GM18909 (cell line): ENCODE measurements around the gene TOP3B.

Experiments used
- ATAC-seq: cut with Tn5 transposase; IDR thresholded peaks from one replicate; pipeline ENCODE4 v1.9.1; 2021; ENCODE audit warnings: mild to moderate bottlenecking; ENCODE audit not compliant: unreplicated experiment, poor library complexity

Gene TOP3B

DNA sequence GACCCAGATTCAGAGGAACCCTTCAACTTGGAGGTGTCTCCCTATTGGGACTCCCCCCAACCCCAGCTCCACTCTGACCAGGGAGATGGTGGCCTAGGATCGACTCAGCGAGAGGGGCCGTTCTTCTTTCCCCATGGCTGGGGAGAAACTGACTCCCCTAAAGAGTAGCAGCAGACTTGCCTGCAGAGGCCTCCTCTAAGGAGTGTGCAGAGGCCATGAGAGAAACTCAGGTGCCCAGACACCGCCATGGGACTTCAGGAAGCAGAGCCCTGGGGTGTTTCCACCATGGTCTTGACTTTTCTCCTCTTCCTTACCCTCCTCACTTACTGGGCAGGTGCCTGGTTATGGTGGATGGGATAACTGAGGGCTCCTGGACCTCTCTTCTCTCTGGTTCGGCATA, 2.6 kb upstream of the TOP3B start:
- ATAC-seq: no peak

DNA sequence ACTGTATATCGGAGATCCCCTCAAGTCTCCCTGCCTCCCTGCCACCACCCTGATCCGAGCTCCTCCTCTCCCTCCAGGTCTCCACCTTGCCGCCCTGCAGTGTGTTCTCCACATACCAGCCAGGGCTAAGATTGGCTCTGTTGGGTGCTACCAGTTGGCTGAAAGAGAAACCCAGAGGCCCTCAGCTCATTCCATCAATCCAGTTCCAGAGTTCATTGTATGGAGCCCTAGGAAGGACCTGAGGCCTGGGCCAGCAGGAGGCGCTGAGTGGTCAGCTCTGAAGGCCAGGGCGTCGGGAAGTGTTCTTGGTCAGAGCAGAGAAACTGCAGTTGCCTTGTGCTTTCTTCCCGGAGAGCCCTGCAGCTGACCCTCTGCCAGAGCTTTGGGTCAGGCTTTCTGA, 2.2 kb upstream of the TOP3B start:
- no peak for ATAC-seq

DNA sequence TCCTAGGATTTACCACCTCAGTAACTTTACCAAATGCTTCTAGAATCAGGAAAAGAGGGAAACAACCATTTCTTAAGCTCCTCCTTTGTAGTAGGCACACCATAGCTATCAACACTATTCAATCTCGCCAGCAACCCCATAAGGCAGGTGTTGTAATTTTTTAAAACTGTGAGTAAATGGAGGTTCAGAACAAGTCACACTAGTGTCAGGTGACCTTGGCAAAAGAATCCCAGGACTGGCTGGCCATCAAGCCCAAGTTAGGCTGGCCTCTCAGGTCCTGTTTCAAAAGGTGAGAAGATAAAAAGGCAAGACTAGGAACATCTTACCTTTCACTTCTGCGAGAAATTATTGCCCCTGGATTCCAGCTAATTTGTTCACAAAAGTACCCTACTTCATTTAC, 713 bp downstream of the TOP3B start:
- ATAC-seq: no peak

DNA sequence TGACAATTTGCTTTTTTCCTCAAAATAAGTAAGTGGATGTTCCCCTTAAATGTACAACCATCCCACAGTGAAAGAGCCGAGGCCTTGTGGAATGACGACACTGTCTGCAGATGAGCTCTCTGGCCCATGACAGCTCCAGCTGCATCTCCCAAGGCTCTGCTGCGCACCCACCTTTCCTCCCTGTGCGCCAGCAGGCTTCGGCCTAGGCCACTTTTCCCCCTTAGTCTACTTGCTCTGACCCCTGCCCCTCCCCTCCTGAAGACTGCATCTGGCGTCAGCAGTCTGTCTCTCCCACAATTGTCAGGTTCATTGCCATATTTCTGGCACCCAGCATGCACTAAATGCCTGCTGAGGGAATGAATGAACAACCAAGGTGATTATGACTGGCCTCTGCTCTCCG, 2.0 kb downstream of the TOP3B start:
- no peak for ATAC-seq

DNA sequence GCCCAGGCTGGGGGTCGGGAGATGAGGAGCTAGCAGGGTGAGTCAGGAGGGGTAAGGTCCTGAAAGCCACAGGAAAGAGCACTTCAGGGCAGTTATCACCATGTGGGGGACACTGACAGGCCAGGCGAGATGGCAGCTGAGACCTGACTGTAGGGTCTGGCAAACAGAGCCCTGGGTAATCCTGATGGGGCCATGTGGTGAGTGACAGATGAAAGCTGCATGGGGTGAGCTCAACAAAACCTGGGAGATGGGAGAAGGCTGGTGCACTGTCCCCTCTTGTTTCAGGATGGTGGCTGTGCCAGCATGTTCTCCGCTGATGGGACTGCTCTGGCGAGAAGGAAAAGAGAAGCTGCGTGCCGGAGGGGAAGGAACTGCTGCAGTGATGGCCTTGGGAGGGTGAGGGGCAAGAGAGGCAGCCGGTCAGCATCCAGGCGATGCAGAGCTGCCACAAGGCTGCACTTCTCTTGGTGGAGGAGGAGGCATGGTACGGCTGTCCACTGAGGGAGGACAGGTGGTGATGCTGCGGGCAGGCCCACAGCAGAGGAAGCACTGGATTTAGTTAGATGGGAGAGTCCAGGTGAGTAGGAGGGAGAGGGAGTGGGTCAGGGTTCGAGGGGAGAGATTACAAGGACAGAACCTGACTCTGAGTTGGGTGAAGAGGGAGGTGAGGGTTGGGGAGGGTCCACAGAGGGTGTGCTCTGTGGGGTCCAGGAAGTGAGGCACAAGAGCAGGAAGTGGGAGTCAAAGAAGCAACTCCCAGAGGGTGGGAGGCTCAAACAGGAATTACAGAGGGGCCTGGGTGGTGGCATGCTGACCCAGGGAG, 3.8 kb downstream of the TOP3B start:
- no peak for ATAC-seq

DNA sequence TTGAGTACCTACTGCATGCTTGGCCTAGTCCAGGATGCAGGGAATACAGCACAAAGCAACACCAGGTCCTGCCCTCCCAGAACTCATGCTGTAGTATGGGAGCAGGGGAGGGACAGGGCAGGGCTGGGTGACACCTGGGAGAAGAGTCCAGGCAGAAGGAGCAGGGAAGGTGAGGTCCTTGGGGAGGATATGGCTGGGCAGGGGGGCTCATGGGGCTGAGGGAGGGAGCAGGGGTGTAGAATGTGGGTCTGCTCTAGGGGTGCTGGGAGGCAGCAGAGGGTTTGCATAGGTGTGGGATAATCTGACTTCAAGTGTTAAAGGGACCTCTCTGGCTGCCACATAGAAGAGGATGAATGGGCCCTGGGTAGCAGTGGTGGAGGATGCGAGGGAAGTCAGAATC, 4.8 kb downstream of the TOP3B start:
- ATAC-seq: no peak

DNA sequence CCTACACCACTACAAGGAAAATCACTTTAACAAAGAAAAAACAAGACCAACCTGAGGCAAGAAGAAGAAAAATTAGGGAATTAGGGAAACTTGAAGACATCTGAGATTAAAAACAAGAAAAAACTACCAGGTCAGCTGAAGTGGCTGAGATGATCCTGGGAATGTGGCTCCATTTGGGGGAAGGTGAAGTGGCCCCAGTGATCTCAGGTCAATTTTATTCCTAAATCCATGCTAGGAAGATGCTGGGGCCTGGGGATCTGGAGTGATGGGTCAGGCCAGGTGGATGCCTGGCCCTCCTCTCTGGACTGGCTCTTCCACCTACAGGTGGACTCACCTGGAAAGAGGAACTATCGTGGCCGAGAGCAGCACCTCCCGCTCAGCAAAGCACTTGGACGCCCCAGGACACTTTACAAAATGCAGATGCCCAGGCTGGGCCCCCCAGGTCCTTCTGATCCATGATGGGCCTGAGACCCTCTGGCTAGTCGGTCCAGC, 6.7 kb downstream of the TOP3B start:
- ATAC-seq: no peak

DNA sequence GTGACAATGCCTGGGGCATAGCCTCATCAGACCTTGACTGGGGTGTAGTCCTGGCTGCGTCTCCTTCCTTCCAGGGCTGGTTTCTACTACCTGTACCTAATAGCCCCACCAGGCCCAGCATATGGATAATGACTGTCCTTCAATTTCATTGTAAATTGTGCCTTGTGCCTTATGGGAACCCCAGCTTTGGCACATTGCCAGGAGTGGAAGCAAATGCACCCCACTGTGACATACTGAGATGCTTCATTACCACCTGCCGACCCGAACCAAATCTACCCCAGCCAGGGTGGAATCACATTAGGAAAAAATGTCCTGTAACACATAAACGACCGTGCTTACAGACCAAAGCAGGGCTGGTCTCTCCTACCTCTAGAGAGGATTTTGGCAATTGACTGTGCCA, 7.3 kb downstream of the TOP3B start:
- ATAC-seq: no peak

DNA sequence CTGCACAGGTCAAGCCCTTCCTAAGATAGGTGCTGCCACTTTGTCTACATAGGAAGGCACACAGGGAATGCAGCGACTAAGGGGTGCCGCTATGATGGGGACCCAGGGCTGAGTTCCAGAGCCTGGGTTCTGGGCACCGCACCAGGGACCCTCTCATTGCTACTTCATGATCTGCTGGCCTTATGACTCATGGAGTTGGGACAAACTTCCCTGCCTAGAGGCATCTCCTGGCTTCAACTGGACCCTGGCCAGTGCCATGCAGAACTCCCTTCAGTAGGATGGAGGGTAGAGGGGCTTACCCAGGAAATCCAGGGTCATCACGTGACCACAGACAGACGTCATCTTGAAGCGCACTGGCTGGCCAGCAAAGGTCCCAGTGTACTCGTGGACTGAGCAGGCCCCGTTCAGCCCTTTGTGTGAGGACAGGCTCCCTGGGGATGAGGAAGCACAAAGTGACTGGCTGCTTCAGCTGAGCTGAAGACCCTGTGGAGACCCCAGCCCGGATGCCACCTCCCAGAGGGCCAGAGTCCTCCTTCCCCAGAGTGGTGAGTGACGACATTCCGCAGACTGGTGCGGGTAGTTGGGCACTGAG, 8.4 kb downstream of the TOP3B start:
- no peak for ATAC-seq

DNA sequence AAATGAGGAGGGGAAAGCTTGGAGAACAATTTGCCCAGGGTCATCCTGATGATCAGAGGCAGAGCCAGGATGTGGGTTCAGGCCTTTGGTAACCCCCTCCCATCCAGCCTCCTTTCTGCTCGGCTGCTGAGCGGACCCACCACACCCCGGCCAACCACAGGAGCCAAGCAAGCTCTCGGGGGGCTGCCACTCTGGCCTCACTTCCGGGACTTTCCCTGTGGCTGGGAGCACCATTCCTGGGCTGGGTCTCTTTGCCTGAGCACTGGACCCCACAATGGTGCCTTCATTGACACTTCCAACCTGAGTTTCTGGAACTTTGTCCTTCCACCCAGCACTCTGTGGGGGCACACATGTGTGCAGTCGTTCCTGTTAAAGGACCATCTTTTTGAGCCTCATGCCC, 9.8 kb downstream of the TOP3B start:
- ATAC-seq: no peak

DNA sequence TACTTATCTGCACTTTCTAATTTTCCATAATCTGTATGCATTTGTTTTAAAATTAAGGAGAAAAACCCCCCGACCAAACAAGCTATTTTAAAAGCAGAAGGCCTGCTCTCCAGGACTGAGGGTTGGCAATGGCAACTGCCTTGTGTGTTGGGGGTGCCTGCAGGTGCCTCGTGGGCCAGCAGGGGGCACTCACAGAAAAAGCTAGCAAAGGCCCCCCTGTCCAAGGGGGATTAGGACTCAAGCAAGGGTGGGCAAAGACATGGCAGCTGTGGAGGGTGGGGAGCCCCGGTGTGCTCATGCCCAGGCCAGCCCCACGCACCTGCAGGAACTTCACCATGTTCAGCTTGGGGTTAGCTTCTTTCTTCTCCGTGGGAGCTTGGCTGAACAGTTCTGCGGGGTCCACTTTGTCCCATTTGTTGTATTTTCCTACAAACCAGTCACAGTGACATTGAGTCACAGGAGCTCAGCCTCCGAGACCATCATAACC, 10.3 kb downstream of the TOP3B start:
- no peak for ATAC-seq

DNA sequence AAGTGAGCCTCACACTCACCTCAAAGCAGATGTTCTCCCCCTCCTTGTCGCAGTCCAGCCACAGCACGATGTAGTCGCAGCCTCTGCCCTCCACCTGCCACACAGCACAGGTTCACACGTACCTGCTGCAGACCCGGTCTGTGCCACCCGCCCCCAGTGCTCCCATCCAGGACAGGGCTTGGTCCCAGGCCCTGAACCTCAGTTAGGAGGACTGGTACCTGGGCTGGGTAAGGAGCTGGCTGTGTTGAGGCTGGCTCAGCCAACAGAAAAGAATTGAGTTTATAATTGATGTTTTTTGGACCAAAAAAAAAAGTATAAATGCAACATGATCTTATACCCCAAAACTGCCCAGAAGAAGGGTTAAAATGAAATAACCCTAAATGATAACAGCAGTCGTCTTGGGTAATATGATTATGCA, 10.7 kb downstream of the TOP3B start:
- ATAC-seq: no peak

DNA sequence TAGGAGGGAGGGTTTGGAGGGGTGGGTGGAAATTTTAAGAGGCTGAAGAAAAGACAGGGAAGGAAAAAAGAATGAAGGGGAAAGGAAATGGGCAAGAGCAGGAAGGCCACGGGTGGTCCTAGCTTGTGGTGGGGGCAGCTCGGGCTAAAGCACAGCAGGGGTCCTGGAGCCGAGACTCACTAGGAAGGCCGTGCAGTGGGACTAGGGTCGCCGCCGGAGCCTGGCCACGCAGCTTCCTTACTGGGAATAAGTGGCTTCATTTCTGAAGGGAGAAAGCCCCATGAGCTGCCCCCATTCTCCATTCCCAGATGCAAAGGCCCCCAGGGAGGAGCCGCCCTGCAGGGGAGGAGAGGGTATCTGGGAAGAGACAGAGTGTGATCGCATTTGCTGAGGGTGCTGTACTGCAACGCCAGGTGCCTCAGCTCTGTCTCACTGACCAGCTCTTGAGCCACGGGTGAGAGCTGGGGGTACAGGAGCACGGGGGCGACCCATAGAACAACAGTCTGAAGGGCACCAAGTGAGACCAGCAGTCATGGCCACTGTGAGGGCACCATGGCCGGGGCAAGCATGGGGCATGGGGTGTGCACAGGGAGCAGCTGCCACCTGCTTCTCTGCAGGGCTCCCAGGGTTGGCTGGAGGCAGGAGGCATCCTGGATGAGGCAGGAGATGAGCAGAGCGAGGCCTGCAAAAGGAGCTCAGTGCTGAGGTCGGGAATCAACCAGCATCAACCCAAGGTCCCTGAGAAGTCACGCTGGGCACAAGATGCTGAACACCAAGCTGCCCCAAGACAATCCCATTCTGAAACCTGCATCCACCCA, 11.6 kb downstream of the TOP3B start:
- no peak for ATAC-seq

DNA sequence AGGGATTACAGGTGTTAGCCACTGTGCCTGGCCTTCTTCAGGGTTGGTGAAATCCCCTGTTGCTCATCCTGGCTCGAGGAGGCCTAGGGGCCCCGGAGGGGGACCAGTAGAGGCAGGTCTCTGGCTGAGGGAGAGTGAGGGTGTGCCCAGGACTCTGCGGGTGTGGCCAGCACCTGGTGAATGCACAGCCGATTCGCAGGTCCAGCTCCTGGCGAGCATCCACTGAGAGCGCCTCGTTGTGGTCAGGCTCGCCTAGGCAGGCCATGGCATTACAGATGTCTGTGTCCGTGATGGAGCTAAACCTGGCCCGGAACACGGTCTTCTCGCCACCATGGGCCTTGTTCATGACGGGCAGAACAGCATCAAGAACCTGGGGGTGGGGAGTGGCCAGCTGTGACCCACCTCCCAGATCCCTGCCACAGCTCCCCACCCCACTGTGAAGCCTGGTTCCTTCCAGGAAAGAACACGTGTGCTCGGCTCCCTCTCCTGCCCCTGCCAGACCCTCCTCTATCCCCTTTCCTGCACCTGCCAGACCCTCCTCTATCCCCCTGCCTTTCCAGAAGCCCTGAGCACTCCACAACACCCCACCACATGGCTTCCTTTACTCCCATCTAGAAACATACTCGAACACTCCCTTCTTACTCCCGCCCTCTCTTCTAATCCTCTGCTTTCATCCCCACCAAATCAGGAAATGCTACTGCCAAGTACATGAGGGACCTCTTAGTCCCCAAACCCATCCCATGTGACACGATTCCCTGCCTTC, 12.4 kb downstream of the TOP3B start:
- ATAC-seq: no peak

DNA sequence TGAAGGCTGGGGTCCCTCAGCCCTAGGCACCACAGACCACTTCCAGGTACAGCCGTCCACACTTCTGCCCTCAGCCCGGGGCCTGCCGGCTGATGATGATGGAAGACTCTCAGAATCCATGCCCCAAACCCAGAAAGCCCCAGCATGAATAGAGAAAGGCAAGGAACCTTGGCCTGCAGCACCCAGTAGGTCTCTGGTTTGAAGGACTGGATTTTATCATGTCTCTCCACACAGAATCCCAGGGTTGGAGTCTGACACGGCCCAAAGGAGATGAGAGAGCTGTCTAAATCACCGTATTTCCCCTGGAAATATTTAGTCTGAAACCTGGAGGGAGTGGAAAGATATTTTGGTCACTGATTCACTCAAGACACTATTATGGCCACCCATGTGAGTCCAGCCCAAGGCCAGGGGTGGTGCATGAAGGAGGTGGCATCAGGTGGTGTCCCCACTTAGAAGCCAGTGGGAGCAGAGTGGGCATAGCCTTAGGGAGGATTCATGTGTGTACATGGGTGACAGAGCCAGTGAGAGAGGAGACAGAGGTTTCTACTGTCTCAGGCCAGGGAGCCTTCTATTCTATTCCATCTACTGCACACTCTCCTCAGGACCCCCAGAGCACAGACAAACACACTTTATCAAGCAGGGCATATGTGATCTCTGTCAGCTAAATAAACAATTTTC, 14.0 kb downstream of the TOP3B start:
- no peak for ATAC-seq

DNA sequence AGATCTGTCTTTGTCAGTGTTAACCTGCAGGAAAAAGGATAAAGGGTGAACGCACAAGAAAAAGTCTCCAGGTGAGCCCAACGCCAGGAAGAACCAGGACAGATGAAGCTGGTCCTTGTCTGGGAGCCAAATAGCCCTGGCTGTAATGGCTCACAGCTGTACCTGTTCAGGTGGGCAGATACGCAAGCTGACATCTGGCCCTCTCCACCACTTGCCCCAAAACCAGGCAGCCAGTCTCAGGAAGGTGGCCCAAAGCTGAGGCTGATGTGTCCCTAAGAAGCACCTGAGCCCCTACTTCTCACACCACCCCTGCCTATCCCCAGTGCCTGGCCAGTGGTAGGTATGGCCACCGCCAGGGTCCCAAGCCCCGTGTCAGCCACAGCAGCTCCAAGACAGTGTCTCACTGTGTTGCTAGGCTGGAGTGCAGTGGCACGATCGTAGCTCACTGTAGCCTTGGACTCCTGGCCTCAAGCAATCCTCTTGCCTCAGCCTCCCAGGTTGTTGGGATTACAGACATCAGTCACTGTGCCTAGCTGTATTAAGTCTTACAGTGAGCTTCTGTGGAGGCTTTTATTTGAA, 14.8 kb downstream of the TOP3B start:
- ATAC-seq: no peak

DNA sequence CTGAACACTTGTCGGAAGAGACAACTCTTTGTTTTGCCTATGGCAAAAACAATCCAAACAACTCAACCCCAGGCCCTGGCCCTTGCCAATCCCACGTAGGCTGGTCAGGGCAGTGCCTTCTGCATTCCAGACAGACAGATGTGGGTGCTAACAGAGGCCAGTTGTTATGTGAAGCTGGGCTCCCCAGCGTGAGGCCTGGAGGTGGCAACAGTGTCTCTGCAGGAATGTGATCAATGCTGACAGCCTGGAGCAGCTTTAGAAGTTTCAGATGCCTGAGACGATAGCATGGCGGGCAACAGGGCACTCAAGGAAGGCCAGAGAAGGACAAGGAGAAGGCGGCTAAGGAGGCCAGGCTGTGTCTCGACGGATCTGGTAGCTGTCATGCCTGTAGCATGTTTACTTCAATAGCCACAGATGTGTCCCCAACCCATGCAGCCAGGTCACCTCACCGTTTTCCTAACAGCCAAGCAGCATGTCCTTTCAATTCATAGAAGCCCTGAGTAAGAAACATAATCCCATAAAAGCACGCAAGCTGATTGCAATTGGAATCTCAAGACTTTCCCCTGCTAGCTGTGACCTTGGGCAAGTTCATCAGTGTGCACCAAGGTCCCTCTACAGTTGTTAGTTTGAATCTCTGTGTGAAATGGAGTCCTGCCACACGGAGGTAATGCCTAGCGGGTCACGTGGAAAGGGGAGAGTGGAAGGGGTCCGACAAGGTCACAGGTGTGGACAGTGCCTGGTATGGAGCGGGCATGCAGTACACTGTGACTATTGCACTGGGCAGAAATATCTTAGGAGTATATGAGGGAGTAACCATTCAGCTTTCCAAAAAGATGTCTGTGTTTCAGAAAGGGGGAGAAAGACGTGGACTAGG, 15.7 kb downstream of the TOP3B start:
- ATAC-seq: no peak

DNA sequence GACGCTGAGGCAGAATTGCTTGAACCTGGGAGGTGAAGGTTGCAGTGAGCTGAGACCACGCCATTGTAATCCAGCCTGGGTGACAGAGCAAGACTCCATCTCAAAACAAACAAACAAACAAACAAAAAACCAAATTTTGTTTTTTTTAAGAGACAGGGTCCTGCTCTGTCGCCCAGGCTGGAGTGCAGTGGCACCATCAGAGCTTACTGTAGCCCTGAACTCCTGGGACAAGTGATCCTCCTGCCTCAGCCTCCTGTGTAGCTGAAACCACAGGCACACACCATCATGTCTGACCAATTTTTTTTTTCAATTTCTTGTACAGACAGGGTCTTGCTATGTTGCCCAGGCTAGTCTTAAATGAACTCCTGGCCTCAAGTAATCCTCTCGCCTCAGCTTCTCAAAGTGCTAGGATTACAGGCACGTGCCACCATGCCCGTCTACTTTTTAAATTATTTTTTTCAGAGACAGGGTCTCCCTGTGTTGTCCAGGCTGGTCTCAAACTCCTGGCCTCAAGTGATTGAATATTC, 16.8 kb downstream of the TOP3B start:
- no peak for ATAC-seq
